ENCODE results near the gene MGAT5B. TPM values are rescaled to one million over a fixed set of nuclear protein-coding genes. Genes with fewer than 3 reads are reported as not detected.

The MGAT5B gene
- total and polyA plus RNA-seq, 10 of the 15 experiments (the other 5 are each of a cell fraction or from before 2014, with no cell fraction given): 0.13 TPM; not detected in 9

DNA sequence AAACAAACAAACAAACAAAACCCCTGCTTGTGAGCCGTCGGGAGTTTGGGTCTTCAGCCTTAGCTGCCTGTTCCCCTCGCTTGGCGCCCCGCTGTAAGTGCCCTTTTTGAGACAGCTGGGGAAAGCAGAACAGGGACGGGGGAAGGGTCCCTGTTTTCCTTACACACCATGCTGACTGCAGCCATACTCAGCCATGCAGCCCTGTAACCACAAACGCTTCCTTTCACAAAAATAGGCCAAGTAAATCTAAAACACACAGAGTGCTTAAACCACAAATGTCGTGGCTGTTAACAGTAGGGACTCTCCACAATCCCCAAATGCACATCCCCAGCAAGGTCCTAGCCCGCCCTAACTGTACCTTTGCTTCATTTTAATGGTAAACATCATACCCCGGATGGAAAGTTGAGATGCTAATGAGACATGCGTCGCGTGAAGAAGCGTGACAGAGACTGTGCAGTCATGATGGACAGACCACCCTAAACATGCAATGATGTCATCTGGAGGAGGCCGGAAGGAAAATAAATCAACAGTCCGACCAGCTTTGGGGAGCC lies 129.9 kb downstream of the MGAT5B start (continued):
- TF ChIP-seq, protein P1, sequence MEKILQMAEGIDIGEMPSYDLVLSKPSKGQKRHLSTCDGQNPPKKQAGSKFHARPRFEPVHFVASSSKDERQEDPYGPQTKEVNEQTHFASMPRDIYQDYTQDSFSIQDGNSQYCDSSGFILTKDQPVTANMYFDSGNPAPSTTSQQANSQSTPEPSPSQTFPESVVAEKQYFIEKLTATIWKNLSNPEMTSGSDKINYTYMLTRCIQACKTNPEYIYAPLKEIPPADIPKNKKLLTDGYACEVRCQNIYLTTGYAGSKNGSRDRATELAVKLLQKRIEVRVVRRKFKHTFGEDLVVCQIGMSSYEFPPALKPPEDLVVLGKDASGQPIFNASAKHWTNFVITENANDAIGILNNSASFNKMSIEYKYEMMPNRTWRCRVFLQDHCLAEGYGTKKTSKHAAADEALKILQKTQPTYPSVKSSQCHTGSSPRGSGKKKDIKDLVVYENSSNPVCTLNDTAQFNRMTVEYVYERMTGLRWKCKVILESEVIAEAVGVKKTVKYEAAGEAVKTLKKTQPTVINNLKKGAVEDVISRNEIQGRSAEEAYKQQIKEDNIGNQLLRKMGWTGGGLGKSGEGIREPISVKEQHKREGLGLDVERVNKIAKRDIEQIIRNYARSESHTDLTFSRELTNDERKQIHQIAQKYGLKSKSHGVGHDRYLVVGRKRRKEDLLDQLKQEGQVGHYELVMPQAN (conservative IDR thresholded peaks at IDR 0.05): no peak
- TF ChIP-seq SUZ12 (IDR thresholded peaks at IDR 0.05; ENCODE audit: unreplicated experiment) (no peak), RELA (IDR thresholded peaks at IDR 0.05; ENCODE audit: borderline replicate concordance, partially characterized antibody) (peak; percentile 44), MEF2B (IDR thresholded peaks at IDR 0.05; ENCODE audit: partially characterized antibody, poor library complexity, severe bottlenecking) (peak; percentile 74), BRCA1 (IDR thresholded peaks at IDR 0.05; ENCODE audit: low read depth, low read length) (no peak), FOS (IDR thresholded peaks at IDR 0.05; ENCODE audit: borderline replicate concordance, extremely low read depth, insufficient read length) (no peak), RB1 (IDR thresholded peaks at IDR 0.05; ENCODE audit: borderline replicate concordance) (no peak), CHD2 (IDR thresholded peaks at IDR 0.05; ENCODE audit: borderline replicate concordance, low read depth, low read length) (peak; percentile 44; the same call in 1 of the 2 replicates), NFIC (IDR thresholded peaks at IDR 0.05; ENCODE audit: low read depth, low read length) (peak; percentile 72; the same call in 1 of the 2 replicates), IRF4 (IDR thresholded peaks at IDR 0.05; ENCODE audit: low read depth, low read length) (no peak), ETV6 (conservative IDR thresholded peaks at IDR 0.05 in 1 of 2, IDR thresholded peaks at IDR 0.05 in 1 of 2; ENCODE audit: borderline replicate concordance in 1 of 2, low read depth in 1 of 2) (0 out of 4 replicates have a peak, but pooled peaks of 1 of the 2 experiments have one; percentile 50), MYB (IDR thresholded peaks at IDR 0.05; ENCODE audit: borderline replicate concordance, low read depth, low read length) (peak; percentile 67; the same call in 1 of the 2 replicates), BACH1 (IDR thresholded peaks at IDR 0.05; ENCODE audit: borderline replicate concordance) (no peak; the same call in 1 of the 2 replicates), PML (IDR thresholded peaks at IDR 0.05; ENCODE audit: low read length) (0 out of 2 replicates have a peak, but pooled peaks have one; percentile 53)
- TF ChIP-seq, protein P2, sequence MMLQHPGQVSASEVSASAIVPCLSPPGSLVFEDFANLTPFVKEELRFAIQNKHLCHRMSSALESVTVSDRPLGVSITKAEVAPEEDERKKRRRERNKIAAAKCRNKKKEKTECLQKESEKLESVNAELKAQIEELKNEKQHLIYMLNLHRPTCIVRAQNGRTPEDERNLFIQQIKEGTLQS (IDR thresholded peaks at IDR 0.05; ENCODE audit: borderline replicate concordance, extremely low read depth, low read depth, low read length): no peak
- TF ChIP-seq, protein P3, sequence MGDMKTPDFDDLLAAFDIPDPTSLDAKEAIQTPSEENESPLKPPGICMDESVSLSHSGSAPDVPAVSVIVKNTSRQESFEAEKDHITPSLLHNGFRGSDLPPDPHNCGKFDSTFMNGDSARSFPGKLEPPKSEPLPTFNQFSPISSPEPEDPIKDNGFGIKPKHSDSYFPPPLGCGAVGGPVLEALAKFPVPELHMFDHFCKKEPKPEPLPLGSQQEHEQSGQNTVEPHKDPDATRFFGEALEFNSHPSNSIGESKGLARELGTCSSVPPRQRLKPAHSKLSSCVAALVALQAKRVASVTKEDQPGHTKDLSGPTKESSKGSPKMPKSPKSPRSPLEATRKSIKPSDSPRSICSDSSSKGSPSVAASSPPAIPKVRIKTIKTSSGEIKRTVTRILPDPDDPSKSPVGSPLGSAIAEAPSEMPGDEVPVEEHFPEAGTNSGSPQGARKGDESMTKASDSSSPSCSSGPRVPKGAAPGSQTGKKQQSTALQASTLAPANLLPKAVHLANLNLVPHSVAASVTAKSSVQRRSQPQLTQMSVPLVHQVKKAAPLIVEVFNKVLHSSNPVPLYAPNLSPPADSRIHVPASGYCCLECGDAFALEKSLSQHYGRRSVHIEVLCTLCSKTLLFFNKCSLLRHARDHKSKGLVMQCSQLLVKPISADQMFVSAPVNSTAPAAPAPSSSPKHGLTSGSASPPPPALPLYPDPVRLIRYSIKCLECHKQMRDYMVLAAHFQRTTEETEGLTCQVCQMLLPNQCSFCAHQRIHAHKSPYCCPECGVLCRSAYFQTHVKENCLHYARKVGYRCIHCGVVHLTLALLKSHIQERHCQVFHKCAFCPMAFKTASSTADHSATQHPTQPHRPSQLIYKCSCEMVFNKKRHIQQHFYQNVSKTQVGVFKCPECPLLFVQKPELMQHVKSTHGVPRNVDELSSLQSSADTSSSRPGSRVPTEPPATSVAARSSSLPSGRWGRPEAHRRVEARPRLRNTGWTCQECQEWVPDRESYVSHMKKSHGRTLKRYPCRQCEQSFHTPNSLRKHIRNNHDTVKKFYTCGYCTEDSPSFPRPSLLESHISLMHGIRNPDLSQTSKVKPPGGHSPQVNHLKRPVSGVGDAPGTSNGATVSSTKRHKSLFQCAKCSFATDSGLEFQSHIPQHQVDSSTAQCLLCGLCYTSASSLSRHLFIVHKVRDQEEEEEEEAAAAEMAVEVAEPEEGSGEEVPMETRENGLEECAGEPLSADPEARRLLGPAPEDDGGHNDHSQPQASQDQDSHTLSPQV (IDR thresholded peaks at IDR 0.05): no peak
- TF ChIP-seq, protein P4, sequence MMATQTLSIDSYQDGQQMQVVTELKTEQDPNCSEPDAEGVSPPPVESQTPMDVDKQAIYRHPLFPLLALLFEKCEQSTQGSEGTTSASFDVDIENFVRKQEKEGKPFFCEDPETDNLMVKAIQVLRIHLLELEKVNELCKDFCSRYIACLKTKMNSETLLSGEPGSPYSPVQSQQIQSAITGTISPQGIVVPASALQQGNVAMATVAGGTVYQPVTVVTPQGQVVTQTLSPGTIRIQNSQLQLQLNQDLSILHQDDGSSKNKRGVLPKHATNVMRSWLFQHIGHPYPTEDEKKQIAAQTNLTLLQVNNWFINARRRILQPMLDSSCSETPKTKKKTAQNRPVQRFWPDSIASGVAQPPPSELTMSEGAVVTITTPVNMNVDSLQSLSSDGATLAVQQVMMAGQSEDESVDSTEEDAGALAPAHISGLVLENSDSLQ (IDR thresholded peaks at IDR 0.05): peak; percentile 94
- TF ChIP-seq, protein P5, sequence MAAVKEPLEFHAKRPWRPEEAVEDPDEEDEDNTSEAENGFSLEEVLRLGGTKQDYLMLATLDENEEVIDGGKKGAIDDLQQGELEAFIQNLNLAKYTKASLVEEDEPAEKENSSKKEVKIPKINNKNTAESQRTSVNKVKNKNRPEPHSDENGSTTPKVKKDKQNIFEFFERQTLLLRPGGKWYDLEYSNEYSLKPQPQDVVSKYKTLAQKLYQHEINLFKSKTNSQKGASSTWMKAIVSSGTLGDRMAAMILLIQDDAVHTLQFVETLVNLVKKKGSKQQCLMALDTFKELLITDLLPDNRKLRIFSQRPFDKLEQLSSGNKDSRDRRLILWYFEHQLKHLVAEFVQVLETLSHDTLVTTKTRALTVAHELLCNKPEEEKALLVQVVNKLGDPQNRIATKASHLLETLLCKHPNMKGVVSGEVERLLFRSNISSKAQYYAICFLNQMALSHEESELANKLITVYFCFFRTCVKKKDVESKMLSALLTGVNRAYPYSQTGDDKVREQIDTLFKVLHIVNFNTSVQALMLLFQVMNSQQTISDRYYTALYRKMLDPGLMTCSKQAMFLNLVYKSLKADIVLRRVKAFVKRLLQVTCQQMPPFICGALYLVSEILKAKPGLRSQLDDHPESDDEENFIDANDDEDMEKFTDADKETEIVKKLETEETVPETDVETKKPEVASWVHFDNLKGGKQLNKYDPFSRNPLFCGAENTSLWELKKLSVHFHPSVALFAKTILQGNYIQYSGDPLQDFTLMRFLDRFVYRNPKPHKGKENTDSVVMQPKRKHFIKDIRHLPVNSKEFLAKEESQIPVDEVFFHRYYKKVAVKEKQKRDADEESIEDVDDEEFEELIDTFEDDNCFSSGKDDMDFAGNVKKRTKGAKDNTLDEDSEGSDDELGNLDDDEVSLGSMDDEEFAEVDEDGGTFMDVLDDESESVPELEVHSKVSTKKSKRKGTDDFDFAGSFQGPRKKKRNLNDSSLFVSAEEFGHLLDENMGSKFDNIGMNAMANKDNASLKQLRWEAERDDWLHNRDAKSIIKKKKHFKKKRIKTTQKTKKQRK (IDR thresholded peaks at IDR 0.05; ENCODE audit: low read depth, low read length): no peak
